Stimulated activated CD4-positive, alpha-beta T cell treated with anti-CD3 and anti-CD28 coated beads, Interleukin-4, amount 100 ng/mL, for 4 hours (primary cell): ENCODE data around the gene GULP1.

ENCODE experiments used
- DNase-seq, 2 experiments: peaks; one replicate each; pipeline ENCODE4 v3.0.0-alpha.2; 2020

The GULP1 gene

DNA sequence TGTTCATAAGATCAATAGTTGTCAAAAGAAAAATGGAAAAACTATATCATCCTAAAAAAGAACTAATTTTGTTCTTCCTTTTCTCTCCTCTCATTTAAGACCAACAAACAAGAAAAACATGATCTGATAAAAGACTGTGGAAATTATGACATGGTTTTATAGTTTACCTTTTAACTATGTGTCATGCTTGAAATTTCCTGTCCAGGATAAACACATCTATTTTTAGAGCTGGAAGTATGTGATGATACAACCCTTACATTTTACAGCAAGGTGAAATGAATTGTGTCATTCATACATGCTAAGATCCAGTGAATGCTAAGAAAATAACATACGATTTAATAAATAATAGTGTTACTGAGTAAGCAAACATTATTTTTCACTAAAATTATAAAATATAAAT lies 89.9 kb downstream of the GULP1 start:
- no peak for DNase-seq

DNA sequence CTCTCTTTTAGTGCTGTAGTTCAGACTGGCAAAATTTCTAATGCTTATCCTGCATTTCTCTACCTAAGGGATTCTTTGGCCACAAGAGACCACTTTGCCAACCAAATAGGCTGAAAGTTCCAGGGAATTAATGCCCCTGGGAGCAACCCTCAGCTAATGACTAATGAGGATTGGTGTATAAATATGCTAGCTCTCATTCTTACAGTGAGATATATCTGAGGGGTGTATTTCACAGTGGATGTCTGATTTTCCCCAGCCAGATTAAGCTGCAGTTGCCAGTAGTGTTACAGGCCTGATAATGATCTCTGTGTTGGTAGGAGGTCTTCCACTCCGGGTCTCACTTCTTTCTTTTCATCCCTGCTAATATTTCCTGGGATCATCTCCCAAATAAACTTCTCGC lies 90.4 kb downstream of the GULP1 start:
- DNase-seq: no peak

DNA sequence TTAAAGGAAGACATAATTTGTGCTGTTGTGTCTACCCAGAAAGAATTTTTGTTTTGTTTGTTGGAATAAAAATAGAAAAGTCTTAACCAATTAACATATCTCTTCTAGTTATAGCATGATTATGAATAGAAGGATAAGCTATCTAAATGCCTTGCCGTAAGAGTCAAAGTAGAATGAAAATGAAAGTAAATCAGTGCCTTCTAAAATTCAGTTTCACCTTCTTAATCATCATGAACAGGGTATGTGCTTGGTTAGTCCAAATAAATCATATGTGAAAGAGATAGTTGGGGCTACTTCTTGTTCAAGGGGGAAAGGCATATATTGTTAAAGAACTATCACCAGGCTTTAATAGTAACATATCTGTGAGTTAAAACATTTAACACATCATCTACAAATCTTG lies 91.5 kb downstream of the GULP1 start:
- DNase-seq: no peak

DNA sequence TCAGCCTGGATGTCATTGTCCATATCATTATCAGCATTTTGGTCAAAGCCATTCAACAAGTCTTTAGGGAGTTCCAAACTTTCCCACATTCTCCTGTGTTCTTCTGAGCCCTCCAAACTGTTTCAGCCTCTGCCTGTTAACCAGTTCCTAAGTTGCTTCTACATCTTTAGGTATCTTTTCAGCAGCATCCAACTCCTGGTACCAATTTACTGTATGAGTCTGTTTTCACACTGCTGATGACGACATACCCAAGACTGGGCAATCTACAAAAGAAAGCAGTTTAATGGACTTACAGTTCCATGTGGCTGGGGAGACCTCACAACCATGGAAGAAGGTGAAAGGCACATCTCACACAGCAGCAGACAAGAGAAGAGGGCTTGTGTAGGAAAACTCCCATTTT lies 94.2 kb downstream of the GULP1 start:
- no peak for DNase-seq

DNA sequence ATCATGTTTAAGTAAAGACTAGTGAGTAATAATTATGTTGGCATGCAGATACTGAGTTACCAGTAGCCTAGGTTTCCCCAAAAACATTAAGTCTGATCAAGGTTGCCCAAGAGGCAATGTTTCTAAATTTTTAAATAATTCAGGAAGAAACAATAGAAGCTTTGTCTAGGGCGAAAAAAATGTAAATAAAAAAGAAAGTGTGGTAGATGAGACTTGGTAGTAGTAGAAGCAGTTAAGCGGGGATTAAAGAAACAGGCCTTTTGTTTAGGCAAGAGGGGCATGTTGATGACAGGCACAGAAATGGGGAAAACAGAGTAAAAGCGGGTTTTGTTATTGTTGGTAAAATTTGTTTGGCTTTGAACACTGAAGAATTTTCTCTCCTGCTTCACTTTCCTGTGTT lies 97.2 kb downstream of the GULP1 start:
- no peak for DNase-seq

DNA sequence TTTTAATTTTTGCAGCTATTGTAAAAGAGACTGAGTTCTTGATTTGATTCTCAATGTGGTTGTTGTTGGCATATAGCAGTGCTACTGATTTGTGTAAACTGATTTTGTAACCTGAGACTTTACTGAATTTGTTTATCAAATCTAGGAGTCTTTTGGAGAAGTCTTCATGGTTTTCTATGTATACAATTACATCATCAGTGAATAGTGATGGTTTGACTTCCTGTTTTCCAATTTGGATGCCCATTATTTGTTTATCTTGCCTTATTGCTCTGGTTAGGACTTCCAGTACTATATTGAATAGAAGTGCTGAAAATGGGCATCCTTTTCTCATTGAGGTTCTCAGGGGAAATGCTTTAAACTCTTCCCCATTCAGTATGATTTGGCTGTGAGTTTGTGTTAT lies 99.7 kb downstream of the GULP1 start:
- DNase-seq: no peak

DNA sequence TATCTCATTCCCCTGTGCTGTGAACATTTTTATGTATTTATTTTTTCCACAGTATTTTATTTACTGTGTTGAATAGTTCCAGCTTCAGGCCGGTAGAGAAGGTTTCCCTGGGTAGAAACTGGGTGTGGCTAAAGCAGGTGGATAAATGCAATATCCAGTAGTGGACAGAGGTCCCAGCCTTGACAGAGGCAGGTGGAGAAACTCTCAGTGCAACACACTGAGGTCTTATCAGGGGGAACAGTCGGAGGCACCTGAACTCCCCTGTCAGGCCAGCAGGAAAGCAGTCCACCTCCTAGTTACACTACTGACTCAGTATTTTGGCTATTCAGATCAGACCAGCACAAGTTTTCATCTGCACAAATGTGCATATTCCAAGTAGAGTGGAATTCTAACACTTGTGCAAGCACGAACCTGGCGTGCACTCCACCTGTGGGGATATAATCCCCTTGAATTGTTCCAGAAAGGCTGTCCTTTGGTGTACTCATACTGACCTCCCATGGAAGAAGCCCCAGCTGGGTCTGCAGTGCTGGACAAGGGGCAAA lies 103.3 kb downstream of the GULP1 start:
- DNase-seq: no peak

DNA sequence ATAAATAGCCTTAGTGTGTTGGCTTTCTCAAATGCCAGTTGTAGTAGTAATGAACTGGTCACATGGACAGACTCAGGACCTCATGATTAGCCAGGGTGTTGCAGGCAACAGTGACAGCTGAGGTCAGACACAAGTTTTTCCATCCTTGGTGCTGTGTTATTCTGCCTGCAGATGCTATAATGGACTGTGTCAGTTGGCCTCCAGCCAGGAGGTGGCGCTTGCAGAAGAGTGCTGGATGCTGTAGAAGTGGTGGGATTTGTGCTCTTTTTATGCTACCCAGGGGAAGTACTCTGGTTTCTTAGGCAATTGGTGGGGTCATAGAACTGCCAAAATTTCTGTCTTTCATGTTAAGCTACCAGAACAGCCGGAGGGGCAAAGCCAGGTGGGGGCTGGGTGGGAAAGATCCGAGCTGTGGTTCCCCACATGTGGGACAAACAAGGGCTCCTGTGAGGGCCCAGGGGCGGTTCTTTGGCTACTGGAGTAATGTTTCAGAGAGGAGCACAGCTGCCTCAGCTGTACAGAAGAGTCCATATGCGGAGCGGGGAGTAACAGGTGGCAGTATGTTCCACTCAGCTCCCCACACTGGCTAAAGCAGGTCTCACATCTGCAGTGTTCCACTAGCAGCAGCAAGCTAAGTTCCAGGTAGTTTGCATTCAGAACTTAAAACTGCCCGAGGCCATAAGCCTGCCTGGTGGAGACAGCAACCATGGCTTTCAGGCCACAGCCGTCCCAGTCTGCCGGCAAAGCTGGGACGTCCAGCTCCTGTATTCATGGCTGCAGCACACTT lies 104.4 kb downstream of the GULP1 start:
- DNase-seq: no peak

DNA sequence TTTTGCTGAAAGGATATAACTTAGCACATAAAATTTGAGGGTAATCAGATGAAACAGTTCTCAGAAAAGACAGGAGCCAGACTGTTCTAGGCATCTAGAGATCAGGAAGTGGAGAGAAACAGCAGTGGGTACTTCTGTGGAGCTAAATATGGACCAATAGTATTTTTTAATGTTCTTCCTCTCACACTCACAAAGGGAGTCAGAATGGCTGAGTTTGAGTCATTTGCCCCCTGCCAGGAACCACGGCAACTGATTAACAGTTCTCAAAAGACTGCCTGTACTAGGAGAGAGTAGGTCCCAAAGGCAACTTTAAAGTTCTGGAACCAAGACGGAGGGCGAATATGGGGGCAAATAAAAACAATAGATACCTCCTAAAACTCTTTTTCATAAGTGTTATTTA lies 107.5 kb downstream of the GULP1 start:
- no peak for DNase-seq

DNA sequence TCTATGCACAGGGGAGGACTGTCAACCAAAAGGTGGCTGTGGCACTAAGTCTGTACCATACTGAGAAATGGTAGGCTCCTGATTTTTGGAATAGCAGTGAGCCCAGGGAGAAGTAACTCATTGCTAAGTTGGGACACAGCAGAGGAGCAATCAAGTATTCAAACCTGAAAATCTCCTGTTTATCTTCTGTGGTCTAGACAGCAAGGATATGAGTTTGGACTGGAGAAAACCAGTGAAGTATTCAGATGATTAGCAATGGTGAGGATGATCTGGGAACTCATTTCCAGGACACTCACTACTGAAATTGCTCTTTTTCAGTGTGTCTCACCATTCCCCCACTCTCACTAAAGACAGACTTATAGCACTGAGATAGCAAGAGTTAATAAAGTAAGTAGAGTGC lies 112.0 kb downstream of the GULP1 start:
- DNase-seq: no peak

DNA sequence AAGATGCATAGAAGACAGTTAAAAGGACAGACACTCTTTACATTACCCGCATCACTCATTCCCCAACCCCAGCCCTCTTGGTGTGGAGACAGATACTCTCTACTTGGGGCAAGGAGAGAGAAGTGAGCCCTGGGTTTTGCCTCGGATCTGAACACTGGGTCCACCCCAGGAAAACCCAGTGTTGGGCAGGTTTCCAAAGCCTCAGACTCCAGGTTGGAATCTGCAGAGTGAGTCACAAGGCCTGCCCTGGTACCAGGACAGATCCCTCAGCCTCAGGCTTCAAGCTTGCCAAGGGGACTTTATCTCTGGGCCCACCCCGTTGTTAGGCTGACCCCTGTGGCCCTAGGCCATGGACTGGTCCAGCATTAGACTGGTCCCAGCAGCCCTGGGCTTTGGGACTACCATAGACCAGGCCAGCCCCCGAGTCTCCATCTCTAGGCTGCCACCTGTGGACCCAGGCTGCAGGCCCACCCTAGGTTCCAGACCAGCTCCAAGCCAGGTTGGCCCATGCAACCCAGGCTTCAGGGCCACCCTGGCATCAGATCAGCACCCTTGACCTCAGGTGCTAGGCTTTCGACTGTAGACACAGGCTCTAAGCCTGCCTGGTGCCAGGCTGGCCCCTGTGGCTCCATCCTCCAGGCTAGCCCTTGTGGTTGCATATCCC lies 112.8 kb downstream of the GULP1 start:
- DNase-seq: no peak

DNA sequence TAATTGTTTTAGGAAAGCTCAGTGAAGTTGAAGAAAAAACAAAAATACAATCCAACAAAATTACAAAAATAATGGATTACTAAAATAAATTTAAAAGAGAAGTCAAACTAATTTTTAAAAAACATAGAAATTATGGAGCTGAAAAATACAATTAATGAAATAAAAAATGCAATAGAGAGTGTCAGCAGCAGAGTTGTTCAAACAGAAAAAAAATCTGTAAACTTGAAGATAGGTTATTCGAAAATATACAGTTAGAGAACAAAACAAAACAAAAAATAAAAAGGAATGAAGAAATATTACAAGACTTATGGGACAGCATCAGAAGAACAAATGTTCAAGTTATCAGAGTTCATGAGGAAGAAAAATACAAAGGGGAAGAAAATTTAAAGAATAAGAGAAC lies 114.7 kb downstream of the GULP1 start:
- no peak for DNase-seq

DNA sequence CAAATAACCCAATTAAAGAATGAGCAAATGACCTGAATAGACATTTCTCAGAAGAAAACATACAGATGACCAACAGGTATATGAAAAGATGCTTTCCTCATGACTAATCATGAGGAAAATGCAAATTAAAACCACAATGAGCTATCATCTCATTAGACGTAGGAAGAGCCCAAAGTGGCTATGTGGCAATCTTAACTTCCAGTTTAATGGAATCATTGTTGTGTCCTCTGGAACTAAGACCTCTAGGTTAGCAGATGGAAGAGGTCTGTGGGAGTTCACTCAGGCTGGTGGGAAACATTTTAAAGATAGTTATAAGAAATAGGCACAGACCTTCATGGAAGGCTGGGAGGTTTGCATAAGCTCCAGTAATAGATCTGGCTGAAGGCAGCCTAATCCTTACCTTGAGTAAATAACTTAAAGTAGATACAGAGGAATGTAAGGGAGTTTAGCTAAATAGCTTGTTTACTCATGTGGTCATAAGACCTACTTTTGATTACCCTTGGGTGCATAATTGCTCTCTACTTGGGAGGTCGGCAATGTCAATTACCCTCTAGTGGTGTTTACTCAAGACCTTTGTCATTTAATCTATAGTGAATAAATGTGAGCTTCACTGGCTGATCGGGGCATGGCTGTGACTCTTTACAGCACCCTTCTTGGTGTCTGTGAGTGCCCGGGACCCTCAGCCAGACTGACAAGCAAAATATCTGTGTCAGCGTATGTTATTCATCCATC lies 119.0 kb downstream of the GULP1 start:
- no peak for DNase-seq

DNA sequence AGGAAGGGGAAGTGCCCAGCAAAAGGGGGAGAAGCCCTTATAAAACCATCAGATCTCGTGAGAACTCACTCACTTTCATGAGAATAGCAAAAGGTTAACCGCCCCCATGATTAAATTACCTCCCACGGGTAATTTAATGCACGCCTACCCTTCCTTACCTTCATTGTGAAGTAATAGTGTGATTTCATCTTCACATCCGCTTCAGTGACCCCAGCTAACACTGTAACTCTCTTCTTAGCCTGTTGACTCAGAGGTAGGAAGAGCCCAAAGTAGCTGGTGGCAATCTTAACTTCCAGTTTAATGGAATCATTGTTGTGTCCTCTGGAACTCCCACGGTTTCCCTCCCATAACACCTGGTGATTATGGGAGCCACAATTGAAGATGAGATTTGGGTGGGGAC lies 120.5 kb downstream of the GULP1 start:
- no peak for DNase-seq

DNA sequence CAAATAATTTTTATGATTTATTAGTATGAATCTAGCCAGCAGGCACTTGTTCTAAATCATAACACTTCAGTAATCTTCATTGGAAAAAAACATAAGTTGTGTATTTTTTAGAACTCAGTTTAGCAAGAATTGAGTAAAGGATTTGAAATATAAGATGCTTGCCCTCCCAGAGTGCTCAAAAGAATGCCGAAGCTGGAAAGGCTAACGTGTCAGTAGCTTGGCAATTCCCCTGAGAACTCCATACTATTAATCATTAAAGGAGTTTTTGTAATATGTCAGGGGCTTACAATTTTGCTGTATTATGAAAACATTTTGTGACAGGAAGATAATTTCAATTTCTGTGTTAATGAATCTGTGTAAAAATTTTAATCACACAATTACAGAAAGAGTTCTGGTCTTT lies 122.7 kb downstream of the GULP1 start:
- DNase-seq: no peak

DNA sequence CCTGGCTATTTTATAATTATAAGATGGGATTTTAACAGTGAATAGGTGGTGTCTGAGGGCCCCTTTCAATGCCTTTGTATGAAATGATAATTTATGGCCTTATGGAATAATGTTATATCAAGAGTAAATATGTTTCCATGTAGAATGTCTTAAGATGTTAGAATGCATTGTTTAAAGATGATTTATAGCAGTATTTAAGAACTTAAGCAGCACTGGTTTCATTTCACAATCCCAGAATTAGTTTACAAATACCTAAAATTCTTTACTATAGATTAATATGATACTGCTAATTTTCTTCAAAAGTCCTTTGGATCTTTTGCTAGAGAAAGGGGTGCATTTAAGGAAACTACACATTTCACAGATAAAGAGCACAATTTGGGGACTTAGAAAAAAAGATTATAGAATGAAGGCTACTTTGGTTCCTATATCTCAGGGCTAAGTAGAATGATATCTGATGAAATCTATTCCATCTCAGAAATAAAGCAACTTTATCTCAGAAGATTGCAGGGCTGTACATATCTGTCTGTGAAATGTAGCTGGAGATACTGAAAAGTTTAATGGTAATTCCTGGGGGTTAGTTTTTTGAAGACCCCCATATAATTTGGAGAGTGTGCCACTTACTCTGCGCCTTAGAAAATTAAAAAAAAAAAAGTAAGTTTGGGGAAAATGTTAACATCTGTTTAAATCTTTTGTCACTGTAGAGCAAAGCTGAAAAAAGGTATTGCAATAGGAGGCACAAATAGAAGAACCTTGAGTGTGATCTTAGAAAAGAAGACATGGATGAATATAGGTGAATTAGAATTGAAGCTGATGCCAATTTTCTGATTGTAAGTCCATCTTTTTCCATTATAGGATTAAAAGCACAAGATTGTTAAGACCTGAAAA lies 123.4 kb downstream of the GULP1 start:
- DNase-seq: no peak

DNA sequence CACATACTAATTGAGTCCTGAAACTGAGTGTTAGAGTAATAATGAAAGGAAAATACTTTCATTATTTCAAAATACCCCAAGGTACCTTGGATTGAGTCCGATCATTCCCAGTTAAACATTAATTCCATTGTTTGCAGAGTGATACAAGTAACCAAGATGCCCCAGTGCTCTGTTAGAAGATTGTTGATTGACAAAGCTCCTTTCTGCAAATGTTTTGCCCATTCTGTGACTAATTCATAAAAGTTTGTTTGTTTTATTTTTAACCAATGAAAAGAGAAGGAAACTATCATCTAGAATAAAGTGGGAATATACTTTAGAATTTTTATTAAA lies 124.0 kb downstream of the GULP1 start:
- no peak for DNase-seq

DNA sequence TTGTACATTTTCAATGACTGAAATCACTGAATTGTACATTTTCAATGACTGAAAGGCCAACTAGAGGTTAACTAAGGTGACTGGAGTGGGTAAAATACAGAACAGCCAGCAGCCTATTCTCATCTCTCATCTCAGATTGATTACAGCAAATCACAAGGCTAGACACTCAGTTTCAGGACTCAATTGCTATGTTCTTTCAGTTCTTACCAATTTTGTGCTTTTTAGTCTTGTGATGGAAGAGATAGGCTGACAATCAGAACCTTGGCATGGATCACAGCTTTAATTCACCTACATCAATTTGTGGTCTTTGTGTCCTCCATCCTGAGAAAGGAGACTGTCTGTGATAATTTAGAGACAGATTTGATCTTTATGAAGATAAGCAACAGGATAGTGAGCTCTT lies 124.7 kb downstream of the GULP1 start:
- DNase-seq: no peak

DNA sequence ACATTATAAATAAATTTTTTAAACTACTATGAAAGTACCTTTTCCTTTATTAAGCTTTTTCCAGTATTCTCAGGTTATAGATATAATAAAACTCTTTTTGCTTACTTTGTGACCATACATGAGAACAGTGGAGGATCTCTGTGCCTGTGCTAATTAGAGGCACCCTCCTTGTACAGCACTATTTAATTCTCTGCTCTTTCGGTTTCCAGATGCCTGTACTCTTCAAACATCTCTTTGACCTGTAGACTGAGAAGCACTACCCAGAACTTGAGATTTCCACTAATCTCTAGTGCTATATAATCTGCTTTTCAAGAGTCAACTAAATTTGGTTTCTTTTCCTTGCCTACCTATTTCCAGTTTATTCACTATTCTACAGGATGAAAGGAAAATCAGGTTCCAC lies 131.1 kb downstream of the GULP1 start:
- DNase-seq: no peak

DNA sequence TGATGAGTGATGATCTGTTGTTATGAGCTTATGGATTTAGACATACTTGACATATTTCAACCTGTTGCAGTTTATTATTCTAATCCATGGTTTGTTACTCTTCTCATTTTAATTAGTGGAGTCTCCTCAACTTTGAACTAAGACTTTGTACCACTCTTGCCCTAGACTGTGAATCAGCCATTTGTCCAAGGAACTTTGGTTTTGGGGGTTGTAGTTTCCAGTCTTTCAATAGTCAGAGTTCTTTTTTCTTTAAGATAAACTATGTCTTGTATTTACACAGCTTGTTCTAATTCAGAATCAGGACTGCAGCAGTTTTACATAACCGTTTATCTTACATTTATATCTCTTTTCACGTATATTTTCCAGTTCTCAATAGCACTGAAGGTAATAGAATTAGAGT lies 133.6 kb downstream of the GULP1 start:
- no peak for DNase-seq

DNA sequence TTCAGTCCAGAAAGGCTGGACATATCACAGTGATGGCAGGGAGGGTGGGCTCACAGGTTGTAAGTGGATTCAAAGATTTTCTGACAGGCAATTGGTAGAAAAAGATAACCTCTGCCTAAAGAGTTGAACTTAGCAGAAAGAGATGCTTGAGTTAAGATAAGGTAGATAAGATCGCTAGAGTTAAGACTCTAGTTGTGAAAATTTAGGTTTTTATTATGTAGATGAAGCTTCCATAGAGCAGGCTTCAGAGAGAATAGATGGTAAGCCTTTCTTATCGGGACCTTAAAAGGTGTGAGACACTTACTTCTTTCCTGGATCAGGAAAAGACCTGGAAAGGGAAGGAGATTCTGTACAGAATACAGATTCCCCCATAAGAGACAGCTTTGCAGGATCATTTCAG lies 134.4 kb downstream of the GULP1 start:
- DNase-seq: no peak

DNA sequence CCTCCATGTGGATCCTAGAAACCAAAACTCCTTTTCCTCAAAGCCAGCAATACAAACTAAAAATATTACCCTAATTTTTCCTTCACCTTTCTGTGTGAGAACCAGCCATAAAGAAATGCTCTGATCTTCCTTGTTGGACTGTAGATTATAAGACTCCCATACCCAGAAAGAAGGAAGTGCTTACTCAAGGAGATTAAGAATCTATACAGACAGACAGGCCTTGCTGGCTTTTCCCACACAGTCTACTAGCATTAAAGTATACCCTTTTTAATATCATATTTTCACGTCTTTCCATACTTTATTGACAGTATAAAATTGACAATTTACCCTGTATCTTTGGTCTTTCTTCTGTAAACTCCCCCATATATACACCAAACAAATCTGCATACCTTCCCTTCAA lies 139.0 kb downstream of the GULP1 start:
- no peak for DNase-seq

DNA sequence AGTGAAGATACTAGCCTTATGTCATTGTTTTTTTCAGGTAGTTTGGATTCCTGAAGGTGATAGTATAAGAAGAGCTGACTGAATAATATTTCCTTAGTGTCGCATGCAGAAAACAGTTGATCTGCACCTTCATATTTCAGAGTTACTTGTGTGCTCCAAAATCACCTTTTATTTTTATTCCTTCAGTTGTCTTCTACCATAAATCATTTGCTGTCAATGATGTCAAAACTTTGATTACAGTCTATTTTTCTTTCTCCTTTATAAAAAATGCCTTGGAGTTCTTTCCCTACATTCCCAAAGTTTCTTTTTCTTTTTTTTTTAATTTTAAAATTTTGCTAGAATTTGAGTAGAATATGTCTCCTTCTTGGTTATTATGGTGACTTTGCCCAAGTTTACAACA lies 142.3 kb downstream of the GULP1 start:
- DNase-seq: no peak
